ACC112 (cell line): ENCODE data around the gene UAP1L1.

Experiments
- H2AFZ ChIP-seq: fragments of 200-600 bp; sonication (generic); one replicate; pipeline ENCODE4 v1.6.0; 2017; ENCODE audit warnings: antibody characterized with exemption, low read length; ENCODE audit not compliant: unreplicated experiment
- H3K27ac ChIP-seq: fragments of 200-600 bp; sonication (generic); 2 replicates; pipeline ENCODE4 v1.5.1; 2014; ENCODE audit warnings: low read depth, mild to moderate bottlenecking, antibody characterized with exemption, low read length, moderate library complexity
- H3K27me3 ChIP-seq: fragments of 200-600 bp; sonication (generic); 2 replicates; pipeline ENCODE4 v1.6.1; 2014; ENCODE audit warnings: mild to moderate bottlenecking, antibody characterized with exemption, low read length, moderate library complexity, mixed read lengths; ENCODE audit not compliant: insufficient read depth
- H3K36me3 ChIP-seq: fragments of 200-600 bp; sonication (generic); 2 replicates; pipeline ENCODE4 v1.6.1; 2016; ENCODE audit warnings: mild to moderate bottlenecking, antibody characterized with exemption, low read length, moderate library complexity, mixed read lengths; ENCODE audit not compliant: insufficient read depth
- H3K4me1 ChIP-seq: fragments of 200-600 bp; sonication (generic); one replicate; pipeline ENCODE4 v1.6.1; 2016; ENCODE audit warnings: low read length, mixed read lengths; ENCODE audit not compliant: insufficient read depth, unreplicated experiment, control insufficient read depth
- H3K4me3 ChIP-seq: fragments of 200-600 bp; sonication (generic); 2 replicates; pipeline ENCODE4 v1.5.1; 2014; ENCODE audit warnings: mild to moderate bottlenecking, low read depth, low read length
- H3K79me2 ChIP-seq: fragments of 200-600 bp; sonication (generic); one replicate; pipeline ENCODE4 v1.6.0; 2016; ENCODE audit warnings: low read length; ENCODE audit not compliant: control insufficient read depth, unreplicated experiment, insufficient read depth

UAP1L1 gene

DNA sequence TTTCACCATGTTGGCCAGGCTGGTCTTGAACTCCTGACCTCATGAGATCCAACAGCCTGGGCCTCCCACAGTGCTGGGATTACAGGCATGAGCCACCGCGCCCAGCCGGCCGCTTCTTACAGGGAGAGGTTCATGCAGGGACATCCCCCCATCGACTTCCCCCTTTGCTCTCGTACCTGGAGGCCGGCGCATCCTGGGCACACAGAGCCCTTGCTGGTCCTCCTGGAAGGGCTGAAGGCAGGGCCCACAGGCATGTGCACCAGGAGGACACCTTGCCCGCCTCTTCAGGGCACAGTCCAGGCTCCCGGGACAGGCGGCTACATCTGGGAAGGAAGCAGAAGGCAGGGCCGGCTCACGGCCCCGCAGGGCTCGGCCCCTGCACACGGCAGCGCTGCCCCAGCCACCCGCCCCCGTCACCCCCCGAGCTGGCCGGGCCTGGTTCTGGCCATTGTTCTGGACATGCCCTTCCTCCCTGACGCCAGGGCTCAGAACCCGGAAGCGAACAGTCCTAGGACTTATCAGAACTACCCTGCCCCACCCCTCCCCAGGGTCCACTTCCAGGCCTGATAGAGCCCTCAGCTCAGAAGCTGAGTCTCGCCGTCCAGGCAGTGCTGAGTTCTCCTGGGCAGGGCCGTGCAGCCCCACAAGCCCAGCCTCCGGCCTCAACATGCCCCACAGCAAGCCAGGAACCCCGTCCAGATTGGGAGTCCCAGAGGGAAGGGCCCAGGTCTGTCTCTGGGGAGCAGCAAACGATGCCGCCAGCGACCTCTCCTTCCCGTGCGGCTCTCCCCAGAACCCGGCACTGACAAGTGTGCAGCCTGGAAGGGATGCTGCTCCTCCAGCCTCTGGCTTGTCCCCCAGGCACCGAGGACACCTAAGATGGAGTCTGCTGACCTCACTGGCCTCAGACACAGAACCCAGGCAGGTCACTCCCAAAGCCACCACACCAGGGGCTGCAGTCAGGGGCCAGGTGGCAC is 34.3 kb upstream of the UAP1L1 start:
- H3K4me3 ChIP-seq, result no peak overlapping the region
- no peak overlapping the region for H2AFZ ChIP-seq
- H3K79me2 ChIP-seq, result peaks cover 20% of the 10 kb centered on the region
- H3K27me3 ChIP-seq, result no peaks in the 10 kb centered on the region
- H3K4me1 ChIP-seq, result peaks cover 4% of the 10 kb centered on the region
- H3K36me3 ChIP-seq, result no peaks in the 10 kb centered on the region; the same call in 1 of the 2 replicates
- no peak overlapping the region for H3K27ac ChIP-seq

DNA sequence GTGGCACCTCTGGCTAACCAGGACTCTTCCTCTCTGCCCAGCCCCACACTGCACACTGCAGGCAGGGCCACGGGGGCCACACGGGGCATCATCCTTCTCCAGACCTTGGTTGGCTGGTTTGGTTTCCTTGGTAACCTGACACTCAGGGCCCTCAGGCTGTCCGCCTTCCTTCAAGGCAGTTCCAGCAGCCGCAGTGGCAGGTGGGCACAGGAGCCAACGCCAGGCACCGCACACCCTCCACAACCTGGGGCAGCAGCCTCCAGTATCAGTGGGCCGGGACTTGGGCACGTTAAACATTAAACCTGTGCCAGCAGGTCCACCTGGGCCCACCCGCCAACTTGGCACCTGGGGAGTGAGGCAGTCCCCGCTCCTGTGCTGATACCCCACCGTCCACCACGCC is 33.3 kb upstream of the UAP1L1 start:
- Histone ChIP-seq H3K27me3 (no peaks in the 10 kb centered on the region), H3K4me1 (peaks cover 4% of the 10 kb centered on the region), H3K4me3 (no peak overlapping the region; the same call in 1 of the 2 replicates), H2AFZ (no peak overlapping the region), H3K79me2 (peaks cover 20% of the 10 kb centered on the region), H3K27ac (no peak overlapping the region), H3K36me3 (no peaks in the 10 kb centered on the region)

DNA sequence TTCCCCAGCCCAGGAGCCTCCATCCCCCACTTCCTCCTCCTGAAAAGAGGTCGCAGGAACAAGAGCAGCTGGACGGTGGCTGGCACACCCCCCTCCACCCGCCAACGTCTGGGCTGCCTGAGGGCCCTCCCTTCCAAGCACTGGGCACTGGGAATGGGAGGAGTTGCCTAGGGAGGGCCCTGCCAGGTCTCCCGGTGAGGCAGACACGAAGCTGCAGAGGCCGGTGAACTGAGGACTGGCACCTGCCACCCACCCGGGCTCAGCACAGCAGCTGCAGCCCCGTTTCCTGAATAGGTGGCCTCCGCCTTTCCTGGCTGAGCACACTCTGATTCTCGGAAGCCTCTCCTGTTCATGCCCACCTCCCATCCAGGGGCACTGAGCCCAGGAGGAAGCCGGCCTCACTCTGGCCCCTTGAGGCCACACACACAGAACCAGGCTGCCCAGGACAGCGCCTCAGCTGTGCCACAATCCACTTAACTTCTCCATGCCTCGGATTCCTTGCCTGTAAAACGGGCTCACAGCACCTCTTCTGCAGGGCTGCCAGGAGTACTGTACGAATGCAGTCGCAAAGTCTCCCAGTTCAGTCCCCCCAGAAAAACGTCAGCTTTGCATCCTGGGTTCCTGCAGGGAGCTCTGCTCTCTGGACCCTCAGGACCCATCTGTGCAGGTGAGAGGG is 32.7 kb upstream of the UAP1L1 start:
- Histone ChIP-seq H3K4me3 (peak overlapping the region; percentile 91), H3K27ac (no peak overlapping the region), H3K36me3 (no peaks in the 10 kb centered on the region), H3K27me3 (peaks cover 5% of the 10 kb centered on the region; the same call in 1 of the 2 replicates), H2AFZ (no peak overlapping the region), H3K79me2 (peaks cover 20% of the 10 kb centered on the region), H3K4me1 (peaks cover 4% of the 10 kb centered on the region)

DNA sequence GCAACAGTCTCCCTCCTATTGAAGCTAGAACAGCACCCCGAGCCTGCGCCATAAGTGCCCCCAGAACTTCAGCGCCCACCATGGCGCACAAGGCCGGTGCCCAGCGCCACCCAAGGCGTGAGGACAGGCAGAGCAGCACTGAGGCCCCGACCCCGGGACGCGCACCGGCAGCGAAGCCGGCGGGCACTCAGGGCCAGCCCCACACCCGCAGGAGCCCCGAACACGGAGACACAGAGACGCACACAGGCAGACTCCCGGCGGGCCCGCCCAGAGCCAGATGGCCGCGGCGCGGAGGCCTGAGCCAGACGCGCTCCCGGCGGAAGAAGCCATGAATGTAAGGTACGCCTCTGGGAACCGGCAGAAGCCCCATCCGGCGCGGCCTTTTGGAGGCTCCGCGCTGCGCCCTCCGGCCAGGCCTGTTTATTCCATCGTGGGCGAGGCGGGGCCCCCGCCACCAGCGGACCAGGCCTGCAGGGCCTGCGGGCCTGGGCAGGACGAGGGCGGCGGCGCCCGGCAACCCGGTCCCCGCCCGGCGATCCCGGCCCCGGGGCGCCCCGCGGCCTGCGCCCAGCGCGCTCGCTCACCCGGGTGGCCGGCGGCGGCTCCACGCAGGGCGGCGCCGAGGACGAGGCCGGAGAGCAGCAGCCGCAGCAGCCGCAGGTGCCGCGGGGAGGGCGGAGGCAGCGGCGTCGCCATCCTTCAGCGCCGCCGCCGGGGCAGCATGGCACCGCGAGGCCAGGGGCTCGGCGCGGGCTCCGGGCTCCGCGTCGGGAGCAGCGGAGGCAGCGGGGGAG is 31.8 kb upstream of the UAP1L1 start:
- Histone ChIP-seq H3K4me3 (peak overlapping the region; percentile 91), H3K36me3 (no peaks in the 10 kb centered on the region), H2AFZ (peak overlapping the region; percentile 85), H3K27ac (no peak overlapping the region), H3K27me3 (peaks cover 11% of the 10 kb centered on the region; the same call in 1 of the 2 replicates), H3K79me2 (peaks cover 20% of the 10 kb centered on the region), H3K4me1 (peaks cover 4% of the 10 kb centered on the region)

DNA sequence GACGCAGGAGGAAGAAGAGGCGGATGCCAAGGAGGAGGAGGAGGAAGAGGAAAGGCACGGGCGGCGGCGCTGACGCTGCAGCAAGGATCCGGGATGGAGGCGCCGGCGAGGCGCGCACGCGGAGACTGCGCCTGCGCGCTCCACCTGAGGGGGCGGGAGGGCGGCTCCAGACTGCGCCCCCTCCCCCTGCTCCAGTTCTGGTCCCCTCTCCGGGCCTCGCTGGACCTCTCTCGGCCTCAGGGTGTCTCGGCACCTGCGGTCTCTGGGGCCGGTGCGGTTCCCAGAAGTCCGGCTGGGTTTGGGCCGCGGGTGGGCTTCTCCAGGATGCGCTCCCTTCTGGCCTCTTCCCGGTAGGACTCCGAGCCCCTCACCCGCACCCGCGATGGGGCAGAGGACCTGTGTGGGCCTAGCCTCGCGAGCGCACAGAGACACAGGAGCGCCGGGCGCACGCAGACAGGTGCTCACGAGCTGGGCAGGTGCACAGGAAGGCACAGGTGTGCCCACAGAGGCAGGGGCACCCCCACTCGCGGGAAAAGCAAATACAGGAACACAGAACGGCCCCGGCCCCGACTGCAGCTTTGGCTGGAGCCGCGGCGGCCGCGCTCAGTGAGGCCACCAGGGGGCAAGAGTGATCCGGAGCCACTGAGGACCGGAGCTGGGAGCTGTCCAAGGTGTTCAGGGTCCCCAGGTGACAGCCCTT is 31.1 kb upstream of the UAP1L1 start, which contains the start of gene NPDC1:
Gene NPDC1, minus strand, starts transcription at position 90 of the 700 bp plus-strand sequence. CDS start 188 bp downstream, outside the sequence.
- Histone ChIP-seq H3K27me3 (peaks cover 11% of the 10 kb centered on the region; the same call in 1 of the 2 replicates), H3K4me3 (peak within 1 kb of the TSS; percentile 91)

DNA sequence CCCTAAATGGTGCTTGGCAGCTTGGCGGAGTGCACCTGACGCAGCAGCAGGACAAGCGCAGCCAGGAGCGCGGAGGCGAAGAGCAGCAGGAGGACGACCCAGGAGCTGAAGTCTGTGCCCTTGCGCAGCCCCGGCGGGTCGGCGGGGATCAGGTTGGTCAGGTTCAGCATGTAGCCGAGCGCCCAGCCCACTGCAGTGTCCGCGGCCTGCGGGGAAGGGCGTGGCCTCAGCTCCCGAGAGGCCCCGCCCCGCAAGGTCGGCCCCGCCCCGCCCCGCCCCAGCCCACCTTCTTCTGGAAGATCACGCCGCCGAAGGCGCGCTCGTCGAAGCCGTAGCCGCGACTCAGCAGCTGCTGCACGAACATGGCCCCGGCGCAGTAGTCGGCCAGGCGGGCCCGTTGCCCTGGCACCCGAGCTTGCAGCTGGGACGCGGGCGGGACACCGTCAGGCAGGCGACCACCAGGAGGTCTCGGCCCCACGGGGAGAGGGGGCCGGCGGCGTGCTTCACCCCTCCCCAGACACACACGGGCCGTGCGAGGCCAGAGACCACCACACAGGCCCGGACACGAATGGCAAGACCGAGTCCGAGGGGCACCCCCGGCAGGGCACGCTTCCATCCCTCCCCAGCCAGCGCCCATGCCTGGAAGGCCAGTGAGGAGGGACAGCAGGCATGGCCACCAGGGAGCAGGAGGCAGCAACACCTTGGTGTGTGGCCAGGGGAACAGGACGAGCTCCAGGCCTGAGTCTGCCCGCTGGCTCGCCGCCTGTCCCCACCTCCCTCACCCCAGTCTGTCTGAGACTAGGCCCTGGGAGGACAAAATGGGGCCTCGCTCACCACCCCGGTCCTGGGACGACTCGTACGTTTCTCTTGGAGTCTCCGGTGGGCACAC is 28.4 kb upstream of the UAP1L1 start:
- Histone ChIP-seq H3K36me3 (no peaks in the 10 kb centered on the region), H3K27me3 (peaks cover 30% of the 10 kb centered on the region), H2AFZ (no peak overlapping the region), H3K27ac (no peak overlapping the region), H3K79me2 (peaks cover 12% of the 10 kb centered on the region), H3K4me1 (peaks cover 4% of the 10 kb centered on the region), H3K4me3 (no peak overlapping the region)

More for the DNA sequence above, 31.1 kb upstream of the UAP1L1 start, which contains the start of gene NPDC1:
- peaks cover 20% of the 10 kb centered on the region for H3K79me2 ChIP-seq
- peak within 1 kb of the TSS; percentile 85 for H2AFZ ChIP-seq
- no peaks in the 10 kb centered on the region for H3K36me3 ChIP-seq
- H3K4me1 ChIP-seq, result peaks cover 4% of the 10 kb centered on the region
- H3K27ac ChIP-seq, result no peak within 1 kb of the TSS

DNA sequence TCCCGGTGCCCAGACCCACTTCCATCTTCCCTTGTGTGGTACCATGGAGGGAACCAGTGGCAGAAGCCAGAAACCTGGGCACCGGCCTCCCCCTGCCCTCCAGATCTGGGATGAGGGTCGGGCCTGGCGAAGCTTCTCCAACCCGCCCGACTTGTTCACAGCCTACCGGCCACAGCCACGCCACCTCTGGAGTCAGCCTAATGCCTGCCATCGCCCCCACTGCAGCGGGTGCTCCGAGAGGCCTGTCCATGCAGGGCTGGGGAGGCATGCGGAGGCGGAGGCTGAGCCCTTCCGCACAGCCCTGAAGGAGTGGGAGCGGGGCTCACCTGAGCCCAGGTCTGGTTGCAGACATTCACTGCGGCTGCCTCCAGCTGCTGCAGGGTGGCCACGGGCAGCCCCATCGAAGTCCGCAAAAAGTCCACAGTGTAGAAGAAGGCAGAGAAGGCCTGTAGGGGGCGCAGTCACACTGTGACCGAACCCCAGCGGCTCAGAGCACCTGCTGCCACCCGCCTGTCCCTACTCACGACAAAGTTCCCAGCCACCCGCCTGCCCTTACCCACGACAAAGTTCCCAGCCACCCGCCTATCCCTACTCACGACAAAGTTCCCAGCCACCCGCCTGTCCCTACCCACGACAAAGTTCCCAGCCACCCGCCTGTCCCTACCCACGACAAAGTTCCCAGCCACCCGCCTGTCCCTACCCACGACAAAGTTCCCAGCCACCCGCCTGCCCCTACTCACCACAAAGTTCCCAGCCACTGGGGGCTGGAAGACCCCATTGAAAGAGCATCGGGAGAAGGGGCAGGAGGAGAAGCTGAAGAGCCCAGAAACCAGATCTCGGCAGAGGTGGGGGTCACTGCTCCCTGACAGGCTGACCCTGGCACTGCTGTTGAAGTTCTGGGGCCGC is 27.5 kb upstream of the UAP1L1 start:
- no peak overlapping the region for H3K4me3 ChIP-seq
- no peaks in the 10 kb centered on the region for H3K36me3 ChIP-seq
- peaks cover 3% of the 10 kb centered on the region for H3K79me2 ChIP-seq
- peaks cover 38% of the 10 kb centered on the region for H3K27me3 ChIP-seq
- H3K4me1 ChIP-seq, result no peaks in the 10 kb centered on the region
- H2AFZ ChIP-seq, result no peak overlapping the region
- H3K27ac ChIP-seq, result no peak overlapping the region

DNA sequence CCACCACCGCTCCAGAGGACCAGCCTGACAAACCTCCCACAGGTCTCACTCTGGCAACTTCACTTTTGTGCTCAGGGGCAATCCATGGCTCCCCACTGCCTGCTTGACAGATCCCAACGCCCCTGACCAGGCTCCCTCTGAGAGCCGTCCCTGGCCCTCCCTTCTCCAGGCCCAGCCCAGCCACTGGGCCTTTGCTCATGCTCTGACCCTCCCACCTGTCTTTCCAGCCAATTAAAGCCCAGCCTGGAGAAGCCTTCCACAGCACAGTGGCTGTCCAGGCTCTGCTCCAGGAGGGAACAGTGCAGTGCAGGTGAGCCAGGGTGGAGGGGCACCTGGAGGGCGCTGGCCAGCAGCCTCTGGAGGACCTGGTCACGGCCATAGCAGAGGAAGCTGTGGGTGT is 26.7 kb upstream of the UAP1L1 start:
- H3K79me2 ChIP-seq, result no peaks in the 10 kb centered on the region
- H3K27me3 ChIP-seq, result peaks cover 38% of the 10 kb centered on the region
- no peak overlapping the region for H3K4me3 ChIP-seq

More for the DNA sequence above, 26.7 kb upstream of the UAP1L1 start:
- Histone ChIP-seq H3K4me1 (peaks cover 6% of the 10 kb centered on the region), H3K27ac (no peak overlapping the region), H2AFZ (no peak overlapping the region), H3K36me3 (no peaks in the 10 kb centered on the region)
